Measurements from ENCODE around the gene ST6GALNAC6. TPM values are rescaled to one million over a fixed set of nuclear protein-coding genes. Genes with fewer than 3 reads are reported as not detected.

Gene ST6GALNAC6
- total RNA-seq, 1 donor: 85.0 TPM

DNA sequence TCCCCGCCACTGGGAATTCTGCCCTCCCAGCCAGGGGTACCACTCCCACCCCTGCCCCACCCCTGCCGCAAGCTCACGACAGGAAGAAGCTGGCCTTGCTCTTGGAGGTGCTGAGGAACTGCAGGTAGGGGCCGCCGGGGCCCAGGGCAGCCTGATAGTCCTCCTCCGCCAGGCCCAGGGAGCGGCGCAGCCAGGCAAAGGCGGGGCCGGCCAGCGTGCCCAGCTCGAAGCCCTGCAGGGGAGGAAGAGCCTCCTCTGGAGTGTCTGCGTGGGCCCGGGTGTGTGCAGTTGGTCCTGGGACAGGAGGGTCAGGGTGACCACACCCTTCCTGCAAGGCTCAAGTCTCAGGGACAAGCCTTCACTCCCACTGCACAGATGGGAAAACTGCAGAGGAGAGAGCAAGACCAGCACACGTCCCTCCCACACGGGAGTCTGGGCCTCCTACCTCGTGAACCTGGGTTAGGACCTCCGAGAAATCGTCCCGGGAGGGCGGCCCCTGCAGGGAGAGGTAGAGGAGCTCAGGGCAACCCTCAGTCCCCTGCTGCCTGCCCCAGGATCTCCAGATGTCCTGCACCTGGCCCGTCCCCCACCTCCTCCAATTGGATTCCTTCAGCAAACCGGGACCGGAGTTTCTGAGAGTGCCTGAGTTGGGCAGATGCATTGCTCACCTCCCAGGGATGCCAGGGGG is 28.7 kb upstream of the ST6GALNAC6 start:
- H3K4me3 ChIP-seq (ENCODE audit: low read depth, low read length): no peak overlapping the region
- no peak for DNase-seq (ENCODE audit: low read depth)
- TF ChIP-seq, protein P1, sequence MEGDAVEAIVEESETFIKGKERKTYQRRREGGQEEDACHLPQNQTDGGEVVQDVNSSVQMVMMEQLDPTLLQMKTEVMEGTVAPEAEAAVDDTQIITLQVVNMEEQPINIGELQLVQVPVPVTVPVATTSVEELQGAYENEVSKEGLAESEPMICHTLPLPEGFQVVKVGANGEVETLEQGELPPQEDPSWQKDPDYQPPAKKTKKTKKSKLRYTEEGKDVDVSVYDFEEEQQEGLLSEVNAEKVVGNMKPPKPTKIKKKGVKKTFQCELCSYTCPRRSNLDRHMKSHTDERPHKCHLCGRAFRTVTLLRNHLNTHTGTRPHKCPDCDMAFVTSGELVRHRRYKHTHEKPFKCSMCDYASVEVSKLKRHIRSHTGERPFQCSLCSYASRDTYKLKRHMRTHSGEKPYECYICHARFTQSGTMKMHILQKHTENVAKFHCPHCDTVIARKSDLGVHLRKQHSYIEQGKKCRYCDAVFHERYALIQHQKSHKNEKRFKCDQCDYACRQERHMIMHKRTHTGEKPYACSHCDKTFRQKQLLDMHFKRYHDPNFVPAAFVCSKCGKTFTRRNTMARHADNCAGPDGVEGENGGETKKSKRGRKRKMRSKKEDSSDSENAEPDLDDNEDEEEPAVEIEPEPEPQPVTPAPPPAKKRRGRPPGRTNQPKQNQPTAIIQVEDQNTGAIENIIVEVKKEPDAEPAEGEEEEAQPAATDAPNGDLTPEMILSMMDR (IDR thresholded peaks at IDR 0.05; ENCODE audit: insufficient read depth, low read length): no peak

DNA sequence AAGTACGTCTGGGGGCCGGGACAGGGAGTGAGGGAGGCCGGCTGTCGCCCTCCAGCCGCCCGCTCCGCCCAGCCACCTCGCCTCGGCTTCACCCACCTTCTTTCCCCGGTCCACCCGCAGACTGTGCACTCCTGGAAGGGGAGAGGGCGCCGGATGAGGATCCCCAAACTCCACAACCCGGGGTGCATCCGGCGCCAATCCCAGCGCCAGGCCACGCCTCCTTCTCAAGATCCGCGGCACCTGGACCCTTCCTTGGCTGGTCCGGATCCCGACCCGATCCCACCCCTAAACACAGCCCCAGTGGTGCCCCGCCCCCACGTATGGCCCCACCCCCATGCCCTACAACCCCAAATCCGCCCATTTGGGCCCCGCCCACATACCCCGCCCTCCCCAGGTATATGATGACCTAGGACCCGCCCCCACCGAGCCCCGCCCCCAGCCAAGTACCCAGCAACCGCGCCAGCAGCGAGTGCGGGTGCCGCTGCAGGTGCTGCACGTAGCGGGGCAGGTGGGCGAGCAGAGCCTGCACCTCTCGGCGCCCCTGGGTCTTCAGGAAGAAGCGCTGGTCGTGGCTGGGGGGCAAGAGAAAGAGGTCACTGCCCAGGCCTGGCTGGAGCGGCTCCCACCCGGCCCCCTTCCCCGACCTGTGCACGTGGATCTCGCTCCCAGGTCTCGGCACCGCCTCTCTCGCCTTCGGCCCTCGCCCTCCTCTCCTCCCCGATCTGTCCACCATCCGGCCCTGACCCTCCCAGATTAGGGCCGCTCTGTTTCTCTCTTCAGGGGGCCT is 28.0 kb upstream of the ST6GALNAC6 start:
- TF ChIP-seq, protein P1 (IDR thresholded peaks at IDR 0.05; ENCODE audit: insufficient read depth, low read length): no peak
- DNase-seq (ENCODE audit: low read depth): no peak
- H3K4me3 ChIP-seq (ENCODE audit: low read depth, low read length): no peak overlapping the region

DNA sequence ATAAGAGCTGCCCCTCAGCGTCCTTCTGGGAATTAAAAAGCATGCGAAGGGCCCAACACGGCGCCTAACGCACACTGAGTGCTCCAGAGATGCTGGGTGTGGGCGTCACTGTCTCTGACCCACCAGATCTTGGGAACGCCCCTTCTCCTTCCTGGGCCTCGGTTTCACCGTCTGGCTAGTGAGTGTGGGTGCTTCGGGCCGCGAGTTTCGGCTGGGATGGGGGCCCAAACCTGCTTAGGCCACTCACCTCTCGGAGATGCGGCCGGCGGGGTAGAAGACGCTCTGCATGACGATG is 27.4 kb upstream of the ST6GALNAC6 start:
- TF ChIP-seq, protein P1 (IDR thresholded peaks at IDR 0.05; ENCODE audit: insufficient read depth, low read length): no peak
- H3K4me3 ChIP-seq (ENCODE audit: low read depth, low read length): no peak overlapping the region
- no peak for DNase-seq (ENCODE audit: low read depth)

DNA sequence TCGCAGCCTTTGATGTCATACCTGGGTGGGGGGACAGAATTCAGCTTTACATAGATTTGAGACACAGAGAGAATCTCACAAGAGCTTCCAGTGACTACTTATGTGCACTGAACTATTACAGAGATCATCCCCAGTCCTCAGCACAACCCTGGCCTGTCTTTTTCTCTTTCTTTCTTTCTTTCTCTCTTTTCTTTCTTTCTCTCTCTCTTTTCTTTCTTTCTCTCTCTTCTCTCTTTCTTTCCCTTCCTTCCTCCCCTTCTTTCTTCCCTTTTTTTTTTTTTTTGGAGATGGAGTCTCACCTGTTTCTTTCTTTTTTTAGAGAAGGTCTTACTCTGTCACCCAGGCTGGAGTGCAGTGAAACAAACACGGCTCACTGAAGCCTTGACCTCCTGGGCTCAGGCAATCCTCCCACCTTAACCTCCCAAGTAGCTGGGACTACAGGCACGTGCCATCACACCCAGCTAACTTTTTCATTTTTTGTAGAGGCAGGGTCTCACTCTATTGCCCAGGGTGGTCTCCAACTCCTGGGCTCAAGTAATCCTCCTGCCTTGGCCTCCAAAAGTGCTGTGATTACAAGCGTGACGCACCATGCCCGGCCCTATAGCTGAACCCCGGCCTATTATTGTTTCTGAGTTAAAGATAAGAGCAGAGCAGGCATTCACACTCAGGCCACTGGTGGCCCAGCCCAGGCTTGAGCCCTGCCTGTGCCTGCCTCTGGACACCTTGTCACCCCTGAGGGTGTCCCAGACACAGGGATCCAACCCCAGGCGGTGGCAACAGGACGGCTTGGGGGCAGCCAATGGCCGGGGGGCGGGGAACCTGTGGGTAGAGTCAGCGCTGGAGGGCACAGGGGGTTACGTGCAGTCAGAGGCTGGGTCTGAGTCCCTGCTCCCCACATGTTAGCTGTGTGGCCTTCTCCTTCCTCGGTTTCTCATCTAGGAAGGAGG is 26.8 kb upstream of the ST6GALNAC6 start:
- TF ChIP-seq, protein P1 (IDR thresholded peaks at IDR 0.05; ENCODE audit: insufficient read depth, low read length): no peak
- DNase-seq (ENCODE audit: low read depth): no peak
- no peak overlapping the region for H3K4me3 ChIP-seq (ENCODE audit: low read depth, low read length)

DNA sequence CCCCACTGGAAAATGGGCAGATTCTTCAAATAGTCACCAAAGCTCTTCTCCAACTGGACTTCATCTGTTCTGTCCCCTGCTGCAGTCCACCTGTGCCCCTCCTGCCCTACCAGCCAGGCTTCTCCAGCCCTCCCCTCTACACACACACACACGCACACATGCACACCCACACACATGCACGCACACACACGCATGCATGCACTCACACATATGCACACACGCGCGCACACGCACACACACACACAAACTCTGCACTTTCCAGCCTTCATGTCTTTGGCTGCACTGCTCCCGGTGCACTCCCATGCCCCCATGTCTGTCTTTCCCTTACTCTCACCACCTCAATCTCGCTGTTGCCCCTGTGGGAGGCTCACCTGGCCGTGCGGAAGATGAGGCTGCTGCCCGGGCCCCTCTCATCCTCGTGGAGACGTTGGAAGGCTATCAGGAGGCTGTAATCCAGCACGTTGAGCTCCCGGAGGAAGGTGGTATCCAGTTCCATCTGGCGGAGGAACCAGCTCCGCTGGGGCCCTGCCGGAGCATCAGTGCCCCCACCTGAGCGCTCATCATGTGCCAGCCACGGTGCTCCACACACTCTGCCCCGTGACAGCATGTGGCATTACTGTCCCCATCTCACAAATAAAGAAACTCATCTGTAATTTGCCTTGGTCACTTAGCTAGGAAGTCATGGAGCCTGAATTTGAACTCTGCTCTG is 25.5 kb upstream of the ST6GALNAC6 start:
- no peak for DNase-seq (ENCODE audit: low read depth)
- no peak overlapping the region for H3K4me3 ChIP-seq (ENCODE audit: low read depth, low read length)
- TF ChIP-seq, protein P1 (IDR thresholded peaks at IDR 0.05; ENCODE audit: insufficient read depth, low read length): no peak

DNA sequence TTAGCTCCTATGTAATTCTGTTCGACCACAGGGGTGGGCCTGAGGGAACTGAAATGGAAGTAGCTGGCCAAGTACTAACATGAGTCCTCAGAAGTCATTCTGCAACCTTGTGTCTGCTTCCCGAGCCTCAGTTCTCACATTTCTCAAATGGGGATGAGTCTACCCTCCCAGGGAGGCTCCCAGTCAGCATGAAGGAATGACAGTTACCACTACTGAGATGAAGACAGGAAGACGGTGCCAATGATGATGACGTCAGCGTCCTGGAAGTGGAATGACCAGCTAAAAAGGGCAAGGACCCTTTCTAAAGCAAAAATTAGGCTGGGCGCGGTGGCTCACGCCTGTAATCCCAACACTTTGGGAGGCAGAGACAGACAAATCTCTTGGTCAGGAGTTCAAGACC is 24.4 kb upstream of the ST6GALNAC6 start:
- TF ChIP-seq, protein P1 (IDR thresholded peaks at IDR 0.05; ENCODE audit: insufficient read depth, low read length): no peak
- peak; percentile 87 for DNase-seq (ENCODE audit: low read depth)
- no peak overlapping the region for H3K4me3 ChIP-seq (ENCODE audit: low read depth, low read length)
